Measurements from ENCODE around the gene TOM1L2.

- TF ChIP-seq, protein P1, sequence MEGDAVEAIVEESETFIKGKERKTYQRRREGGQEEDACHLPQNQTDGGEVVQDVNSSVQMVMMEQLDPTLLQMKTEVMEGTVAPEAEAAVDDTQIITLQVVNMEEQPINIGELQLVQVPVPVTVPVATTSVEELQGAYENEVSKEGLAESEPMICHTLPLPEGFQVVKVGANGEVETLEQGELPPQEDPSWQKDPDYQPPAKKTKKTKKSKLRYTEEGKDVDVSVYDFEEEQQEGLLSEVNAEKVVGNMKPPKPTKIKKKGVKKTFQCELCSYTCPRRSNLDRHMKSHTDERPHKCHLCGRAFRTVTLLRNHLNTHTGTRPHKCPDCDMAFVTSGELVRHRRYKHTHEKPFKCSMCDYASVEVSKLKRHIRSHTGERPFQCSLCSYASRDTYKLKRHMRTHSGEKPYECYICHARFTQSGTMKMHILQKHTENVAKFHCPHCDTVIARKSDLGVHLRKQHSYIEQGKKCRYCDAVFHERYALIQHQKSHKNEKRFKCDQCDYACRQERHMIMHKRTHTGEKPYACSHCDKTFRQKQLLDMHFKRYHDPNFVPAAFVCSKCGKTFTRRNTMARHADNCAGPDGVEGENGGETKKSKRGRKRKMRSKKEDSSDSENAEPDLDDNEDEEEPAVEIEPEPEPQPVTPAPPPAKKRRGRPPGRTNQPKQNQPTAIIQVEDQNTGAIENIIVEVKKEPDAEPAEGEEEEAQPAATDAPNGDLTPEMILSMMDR (IDR thresholded peaks at IDR 0.05; ENCODE audit: poor library complexity, severe bottlenecking): no peak
- no peak for TF ChIP-seq SMC3 (conservative IDR thresholded peaks at IDR 0.05; ENCODE audit: poor library complexity)
- TF ChIP-seq MXI1 (conservative IDR thresholded peaks at IDR 0.05; ENCODE audit: poor library complexity, severe bottlenecking): no peak
- TF ChIP-seq EZH2 (IDR thresholded peaks at IDR 0.05; ENCODE audit: borderline replicate concordance, insufficient read depth, low read length, poor library complexity, severe bottlenecking): no peak
Observed at GRCh38 chr17:17818088-17818526, 154.1 kb downstream of the TOM1L2 start.

Data from neural cell (in vitro differentiated cells).